Mammary epithelial cell (primary cell): ENCODE data around the gene MACROH2A1.
A peak's percentile ranks its signal among the peaks of the same experiment; 100 is the strongest.

ENCODE experiments used
- EZH2 ChIP-seq: IDR thresholded peaks from 2 replicates; pipeline ENCODE4 v1.6.1; 2012; ENCODE audit warnings: low read length, inconsistent platforms, borderline replicate concordance
- TF ChIP-seq, protein P1 (sequence below), 2 donors: IDR thresholded peaks in 1 of 2; conservative IDR thresholded peaks in 1 of 2; 2 replicates each; pipeline ENCODE4 v1.5.1; 2011 to 2012; ENCODE audit warnings: inconsistent platforms in 2 of 2, low read length in 2 of 2, mild to moderate bottlenecking in 2 of 2, control low read depth in 1 of 2, low read depth in 1 of 2; ENCODE audit not compliant: insufficient read depth in 1 of 2; ENCODE audit errors: extremely low read depth in 1 of 2

DNA sequence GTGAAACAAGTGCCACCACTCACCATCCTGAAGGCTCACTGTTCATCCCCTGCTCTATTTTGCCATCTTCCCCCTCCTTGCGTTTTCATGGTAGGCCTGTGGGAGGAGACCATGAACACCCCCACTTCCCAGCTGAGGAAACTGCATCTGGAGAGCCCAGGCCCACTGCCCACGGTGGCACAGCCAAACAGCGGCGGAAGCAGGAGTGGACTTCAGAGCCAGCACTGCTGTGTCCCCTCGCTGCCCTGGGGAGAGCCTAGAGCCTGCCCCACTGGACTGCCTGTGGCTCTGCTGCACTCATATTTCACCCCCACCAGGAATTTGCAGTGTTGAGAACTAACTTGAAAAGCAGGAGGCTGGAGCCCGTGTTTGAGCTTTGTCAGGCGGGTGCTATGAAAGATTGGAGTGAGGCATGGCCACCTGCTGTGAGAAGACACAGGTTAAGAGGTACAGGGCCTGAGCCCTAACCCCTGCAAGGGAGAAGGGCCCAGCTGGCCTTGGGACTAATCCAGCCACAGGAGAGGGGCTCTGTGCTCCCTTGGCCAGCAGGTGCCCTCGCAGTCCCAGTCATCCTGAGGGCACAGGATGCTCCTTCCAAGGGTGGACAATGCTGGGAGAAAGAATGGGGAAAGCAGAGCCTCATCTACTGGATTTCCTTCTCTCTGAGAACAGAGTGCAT is 79.0 kb downstream of the MACROH2A1 start:
- TF ChIP-seq, protein P1, sequence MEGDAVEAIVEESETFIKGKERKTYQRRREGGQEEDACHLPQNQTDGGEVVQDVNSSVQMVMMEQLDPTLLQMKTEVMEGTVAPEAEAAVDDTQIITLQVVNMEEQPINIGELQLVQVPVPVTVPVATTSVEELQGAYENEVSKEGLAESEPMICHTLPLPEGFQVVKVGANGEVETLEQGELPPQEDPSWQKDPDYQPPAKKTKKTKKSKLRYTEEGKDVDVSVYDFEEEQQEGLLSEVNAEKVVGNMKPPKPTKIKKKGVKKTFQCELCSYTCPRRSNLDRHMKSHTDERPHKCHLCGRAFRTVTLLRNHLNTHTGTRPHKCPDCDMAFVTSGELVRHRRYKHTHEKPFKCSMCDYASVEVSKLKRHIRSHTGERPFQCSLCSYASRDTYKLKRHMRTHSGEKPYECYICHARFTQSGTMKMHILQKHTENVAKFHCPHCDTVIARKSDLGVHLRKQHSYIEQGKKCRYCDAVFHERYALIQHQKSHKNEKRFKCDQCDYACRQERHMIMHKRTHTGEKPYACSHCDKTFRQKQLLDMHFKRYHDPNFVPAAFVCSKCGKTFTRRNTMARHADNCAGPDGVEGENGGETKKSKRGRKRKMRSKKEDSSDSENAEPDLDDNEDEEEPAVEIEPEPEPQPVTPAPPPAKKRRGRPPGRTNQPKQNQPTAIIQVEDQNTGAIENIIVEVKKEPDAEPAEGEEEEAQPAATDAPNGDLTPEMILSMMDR (conservative IDR thresholded peaks at IDR 0.05 in 1 of 2, IDR thresholded peaks at IDR 0.05 in 1 of 2; ENCODE audit: extremely low read depth in 1 of 2, insufficient read depth in 1 of 2, low read depth in 1 of 2, low read length in 2 of 2) = peak in 1 of 2 donors; percentile 5
- no peak for TF ChIP-seq EZH2
